ENCODE measurements around the gene CPNE4. TPM values are rescaled to one million over a fixed set of nuclear protein-coding genes. Genes with fewer than 3 reads are reported as not detected.

CPNE4 gene
- total RNA-seq, 1 experiment from 2014 or later, result not detected

DNA sequence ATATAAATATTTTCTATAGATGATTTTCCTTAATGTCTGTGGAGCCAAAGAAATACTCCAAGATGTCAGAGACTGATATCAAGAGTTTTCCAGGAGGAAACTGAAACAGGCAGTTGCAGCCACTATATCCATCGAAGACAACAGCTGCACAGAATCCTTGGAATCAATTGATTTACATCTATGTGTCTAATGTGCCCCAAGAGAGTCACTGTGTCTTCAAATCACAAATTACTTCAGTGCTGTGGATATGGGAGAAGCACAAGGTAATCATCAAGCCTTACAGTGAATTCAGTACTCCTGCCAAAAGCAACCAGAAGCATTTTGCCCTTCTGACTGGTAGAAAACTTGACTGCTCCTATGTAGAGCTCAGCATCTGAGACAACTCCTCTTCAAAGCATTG lies 51.1 kb downstream of the CPNE4 start:
- Histone ChIP-seq H3K9me2 (replicated peaks; ENCODE audit: low read length) (no peaks in the 10 kb centered on the region), H3K36me3 (ENCODE audit: low read depth, low read length) (no peaks in the 10 kb centered on the region), H3F3A (ENCODE audit: low read length, unreplicated experiment) (no peaks in the 10 kb centered on the region), H3K79me2 (ENCODE audit: low read length) (no peaks in the 10 kb centered on the region), H2AFZ (ENCODE audit: low read length) (no peak overlapping the region), H3K27me3 (ENCODE audit: low read length) (no peaks in the 10 kb centered on the region), H3K4me2 (ENCODE audit: low read length) (no peak overlapping the region), H3K9me3 (ENCODE audit: low read length) (no peaks in the 10 kb centered on the region), H3K27ac (ENCODE audit: low read length) (no peak overlapping the region), H3K9ac (ENCODE audit: low read length) (no peak overlapping the region), H4K20me1 (ENCODE audit: low read length) (no peaks in the 10 kb centered on the region), H3K4me3 (ENCODE audit: low read length) (no peak overlapping the region), H3K4me1 (ENCODE audit: insufficient read depth, low read length) (no peaks in the 10 kb centered on the region)
- ChIA-PET POLR2A (ENCODE audit: unreplicated experiment) (no interaction called here), CTCF (interaction anchor here (0.7 kb wide), 1 partner anchor 100 kb away, joined by 3 read pairs; no protein-coding TSS in a partner anchor)
- ATAC-seq (no peak), DNase-seq (no peak)
- intact Hi-C loops (cut with micrococcal nuclease), result no loop called here
- no TSS peak for BruUV-seq (replicated peaks)
- no peak for TF ChIP-seq EZH2 (IDR thresholded peaks at IDR 0.05; ENCODE audit: low read length, unreplicated experiment)
- TF ChIP-seq, protein P1, sequence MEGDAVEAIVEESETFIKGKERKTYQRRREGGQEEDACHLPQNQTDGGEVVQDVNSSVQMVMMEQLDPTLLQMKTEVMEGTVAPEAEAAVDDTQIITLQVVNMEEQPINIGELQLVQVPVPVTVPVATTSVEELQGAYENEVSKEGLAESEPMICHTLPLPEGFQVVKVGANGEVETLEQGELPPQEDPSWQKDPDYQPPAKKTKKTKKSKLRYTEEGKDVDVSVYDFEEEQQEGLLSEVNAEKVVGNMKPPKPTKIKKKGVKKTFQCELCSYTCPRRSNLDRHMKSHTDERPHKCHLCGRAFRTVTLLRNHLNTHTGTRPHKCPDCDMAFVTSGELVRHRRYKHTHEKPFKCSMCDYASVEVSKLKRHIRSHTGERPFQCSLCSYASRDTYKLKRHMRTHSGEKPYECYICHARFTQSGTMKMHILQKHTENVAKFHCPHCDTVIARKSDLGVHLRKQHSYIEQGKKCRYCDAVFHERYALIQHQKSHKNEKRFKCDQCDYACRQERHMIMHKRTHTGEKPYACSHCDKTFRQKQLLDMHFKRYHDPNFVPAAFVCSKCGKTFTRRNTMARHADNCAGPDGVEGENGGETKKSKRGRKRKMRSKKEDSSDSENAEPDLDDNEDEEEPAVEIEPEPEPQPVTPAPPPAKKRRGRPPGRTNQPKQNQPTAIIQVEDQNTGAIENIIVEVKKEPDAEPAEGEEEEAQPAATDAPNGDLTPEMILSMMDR (conservative IDR thresholded peaks at IDR 0.05; ENCODE audit: low read depth, low read length), result no peak

- intact Hi-C loops (cut with micrococcal nuclease), result no loop called here
- ChIA-PET POLR2A (ENCODE audit: unreplicated experiment) (no interaction called here), CTCF (no interaction called here)
- no peaks in the 10 kb centered on the region for H3K9me2 ChIP-seq (replicated peaks; ENCODE audit: low read length)
- H3K9me3 ChIP-seq (ENCODE audit: low read length), result no peaks in the 10 kb centered on the region
- no peaks in the 10 kb centered on the region for H3K4me1 ChIP-seq (ENCODE audit: insufficient read depth, low read length)
- no peaks in the 10 kb centered on the region for H3K79me2 ChIP-seq (ENCODE audit: low read length)
- H3K9ac ChIP-seq (ENCODE audit: low read length), result no peak overlapping the region
- H3K4me3 ChIP-seq (ENCODE audit: low read length), result no peak overlapping the region
- H3K27me3 ChIP-seq (ENCODE audit: low read length), result no peaks in the 10 kb centered on the region
- no peak for ATAC-seq
- H3K4me2 ChIP-seq (ENCODE audit: low read length), result no peak overlapping the region
- no peak overlapping the region for H3K27ac ChIP-seq (ENCODE audit: low read length)
- H3K36me3 ChIP-seq (ENCODE audit: low read depth, low read length), result no peaks in the 10 kb centered on the region
- TF ChIP-seq EZH2phosphoT487 (IDR thresholded peaks at IDR 0.05; ENCODE audit: borderline replicate concordance, low read length), result no peak
- TF ChIP-seq, protein P1 (conservative IDR thresholded peaks at IDR 0.05; ENCODE audit: low read depth, low read length), result no peak
- TF ChIP-seq EZH2 (IDR thresholded peaks at IDR 0.05; ENCODE audit: low read length, unreplicated experiment), result no peak
- H2AFZ ChIP-seq (ENCODE audit: low read length), result no peak overlapping the region
- no peaks in the 10 kb centered on the region for H4K20me1 ChIP-seq (ENCODE audit: low read length)
- DNase-seq, result no peak
- no TSS peak for BruUV-seq (replicated peaks)
- H3F3A ChIP-seq (ENCODE audit: low read length, unreplicated experiment), result no peaks in the 10 kb centered on the region
Observed at GRCh38 chr3:131981323-131981722, 53.5 kb downstream of the CPNE4 start.

DNA sequence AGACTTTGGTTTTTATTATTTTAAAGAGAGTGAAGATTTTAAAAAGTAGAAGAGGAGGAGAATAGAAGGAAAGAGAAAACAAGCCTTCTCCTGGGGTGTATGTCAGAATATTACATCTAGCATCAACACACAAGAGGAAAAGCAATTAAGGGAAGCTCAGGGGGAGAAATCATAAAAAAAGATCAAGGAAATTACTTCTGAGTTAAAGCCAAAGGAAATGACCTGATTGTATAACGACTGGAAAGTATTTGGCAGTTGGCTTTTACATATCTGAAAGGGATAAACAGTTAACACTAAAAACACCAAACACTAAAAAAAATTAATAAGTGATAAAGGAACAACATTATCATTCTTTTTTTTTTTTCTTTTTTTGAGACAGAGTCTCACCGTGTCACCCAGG lies 58.4 kb downstream of the CPNE4 start:
- no peak for ATAC-seq
- H3K9me3 ChIP-seq (ENCODE audit: low read length), result no peaks in the 10 kb centered on the region
- H3K9ac ChIP-seq (ENCODE audit: low read length), result no peak overlapping the region
- no peak overlapping the region for H2AFZ ChIP-seq (ENCODE audit: low read length)
- no peak overlapping the region for H3K4me2 ChIP-seq (ENCODE audit: low read length)
- H3K36me3 ChIP-seq (ENCODE audit: low read depth, low read length), result no peaks in the 10 kb centered on the region
- H3K4me3 ChIP-seq (ENCODE audit: low read length), result no peak overlapping the region
- no peak overlapping the region for H3K27ac ChIP-seq (ENCODE audit: low read length)
- DNase-seq, result no peak
- intact Hi-C loops (cut with micrococcal nuclease), result no loop called here
- H3K9me2 ChIP-seq (replicated peaks; ENCODE audit: low read length), result no peaks in the 10 kb centered on the region
- BruUV-seq (replicated peaks), result no TSS peak
- CTCF ChIA-PET, result no interaction called here
- H3K27me3 ChIP-seq (ENCODE audit: low read length), result no peaks in the 10 kb centered on the region
- H3F3A ChIP-seq (ENCODE audit: low read length, unreplicated experiment), result no peaks in the 10 kb centered on the region
- H3K4me1 ChIP-seq (ENCODE audit: insufficient read depth, low read length), result no peaks in the 10 kb centered on the region
- POLR2A ChIA-PET (ENCODE audit: unreplicated experiment), result no interaction called here
- TF ChIP-seq EZH2phosphoT487 (IDR thresholded peaks at IDR 0.05; ENCODE audit: borderline replicate concordance, low read length) (no peak), EZH2 (IDR thresholded peaks at IDR 0.05; ENCODE audit: low read length, unreplicated experiment) (no peak)
- TF ChIP-seq, protein P1 (conservative IDR thresholded peaks at IDR 0.05; ENCODE audit: low read depth, low read length), result no peak
- H4K20me1 ChIP-seq (ENCODE audit: low read length), result no peaks in the 10 kb centered on the region
- no peaks in the 10 kb centered on the region for H3K79me2 ChIP-seq (ENCODE audit: low read length)
